Prostate gland (tissue), 2 donors: ENCODE measurements around the gene RAPGEF2. TPM values are rescaled to one million over a fixed set of nuclear protein-coding genes. Genes with fewer than 3 reads are reported as not detected.
"Not testable (repeated sequence)": the region's sequence is repeated elsewhere in the genome, so short reads cannot be mapped to it uniquely, and the experiment has no call there.

Experiments
- DNase-seq: peaks from one replicate; pipeline ENCODE4 v3.0.0-alpha.2; 2019; ENCODE audit warnings: low spot score
- H3K27ac ChIP-seq, 2 donors: fragments of 200-600 bp; sonication (generic); 2 replicates each; pipeline ENCODE4 v1.5.1; 2017 to 2019
- H3K27me3 ChIP-seq: fragments of 200-600 bp; sonication (generic); replicated peaks from 2 replicates; pipeline ENCODE4 v1.5.1; 2019; ENCODE audit not compliant: insufficient read depth
- H3K36me3 ChIP-seq, 2 donors: fragments of 200-600 bp; sonication (generic); 1 replicate in 1 of 2; 2 replicates in 1 of 2; pipeline versions ENCODE4 v1.5.1 to v1.8.1; 2017 to 2019
- H3K4me1 ChIP-seq: fragments of 200-600 bp; sonication (generic); replicated peaks from 2 replicates; pipeline ENCODE4 v1.5.1; 2019
- H3K4me3 ChIP-seq, 2 donors: fragments of 200-600 bp; sonication (generic); 2 replicates each; pipeline ENCODE4 v1.5.1; 2017 to 2019
- H3K9me3 ChIP-seq: fragments of 200-600 bp; sonication (generic); 2 replicates; pipeline ENCODE4 v1.5.1; 2017
- CTCF ChIP-seq, 4 experiments: fragments of 200-600 bp in 2 of 4; fragments of 450-650 bp in 2 of 4; sonication (generic) in 2 of 4; IDR thresholded peaks; 1 replicate in 3 of 4; 2 replicates in 1 of 4; pipeline ENCODE4 v1.5.1; 2016 to 2019; ENCODE audit warnings: antibody characterized with exemption in 4 of 4, mild to moderate bottlenecking in 2 of 4, moderate library complexity in 2 of 4
- POLR2A ChIP-seq: fragments of 450-650 bp; IDR thresholded peaks from one replicate; pipeline ENCODE4 v1.6.1; 2016; ENCODE audit warnings: antibody characterized with exemption, mild to moderate bottlenecking
- POLR2AphosphoS5 ChIP-seq: sonication (generic); formaldehyde crosslinking; IDR thresholded peaks from one replicate; pipeline ENCODE4 v1.6.1; 2017; ENCODE audit warnings: antibody characterized with exemption
- WGBS: methylation state at CpG from one replicate; pipeline ENCODE4 v1.1.5; 2018; 5-methylcytosine and 5-hydroxymethylcytosine counted together
- intact Hi-C: fragments of 100-400 bp; cut with DNase I; formaldehyde crosslinking; loops from one replicate; pipeline ENCODE4 v1.14.2; 2022
- total RNA-seq, 2 donors: library from RNA; depleted of rRNA; stranded (reverse); fragments of >200 nt; gene quantifications; one replicate each; pipeline ENCODE4 v1.1.0, GENCODE V29; 2016

RAPGEF2 gene
- total RNA-seq, 2 donors from 2014 or later = 29.2 to 29.5 TPM

GRCh38 chr4:159307929-159308328 lies 205.1 kb downstream of the RAPGEF2 start:
- intact Hi-C loops = no loop called here
- no peak overlapping the region for H3K27ac ChIP-seq
- 92% methylated on average over 2 of the region's 2 CpGs for WGBS
- no peak overlapping the region for H3K4me3 ChIP-seq
- H3K4me1 ChIP-seq = no peaks in the 10 kb centered on the region
- no peak for DNase-seq
- no peaks in the 10 kb centered on the region for H3K36me3 ChIP-seq
- no peaks in the 10 kb centered on the region for H3K9me3 ChIP-seq
- H3K27me3 ChIP-seq = no peaks in the 10 kb centered on the region
- TF ChIP-seq CTCF (IDR thresholded peaks at IDR 0.05) (no peak), POLR2AphosphoS5 (no peak), POLR2A (no peak)

GRCh38 chr4:159308566-159309340 lies 205.9 kb downstream of the RAPGEF2 start:
- H3K9me3 ChIP-seq = no peaks in the 10 kb centered on the region
- H3K4me3 ChIP-seq = no peak overlapping the region
- H3K36me3 ChIP-seq = no peaks in the 10 kb centered on the region
- no peak for DNase-seq
- intact Hi-C loops = no loop called here
- no peaks in the 10 kb centered on the region for H3K27me3 ChIP-seq
- no peak for TF ChIP-seq CTCF (IDR thresholded peaks at IDR 0.05)
- no peak for TF ChIP-seq POLR2AphosphoS5
- TF ChIP-seq POLR2A = no peak
- WGBS = 76% methylated on average over 4 of the region's 4 CpGs
- H3K4me1 ChIP-seq = no peaks in the 10 kb centered on the region
- H3K27ac ChIP-seq = no peak overlapping the region

- Histone ChIP-seq H3K27ac (no peak overlapping the region), H3K4me1 (no peaks in the 10 kb centered on the region), H3K27me3 (no peaks in the 10 kb centered on the region), H3K9me3 (no peaks in the 10 kb centered on the region), H3K36me3 (no peaks in the 10 kb centered on the region), H3K4me3 (no peak overlapping the region)
- DNase-seq = no peak
- no peak for TF ChIP-seq POLR2A
- TF ChIP-seq POLR2AphosphoS5 = no peak
- TF ChIP-seq CTCF (IDR thresholded peaks at IDR 0.05) = no peak
- intact Hi-C loops = no loop called here
These were observed 209.4 kb downstream of the RAPGEF2 start for GRCh38 chr4:159312236-159312635.

GRCh38 chr4:159315879-159316278 lies 213.0 kb downstream of the RAPGEF2 start:
- H3K4me1 ChIP-seq, H3K27me3 ChIP-seq, H3K36me3 ChIP-seq, H3K27ac ChIP-seq, intact Hi-C loops, DNase-seq, H3K4me3 ChIP-seq, H3K9me3 ChIP-seq: not testable (repeated sequence)
- 91% methylated on average over 12 of the region's 12 CpGs for WGBS

GRCh38 chr4:159317203-159317602 lies 214.3 kb downstream of the RAPGEF2 start:
- DNase-seq = no peak
- no peak overlapping the region for H3K27ac ChIP-seq
- H3K4me3 ChIP-seq = no peak overlapping the region
- TF ChIP-seq CTCF (IDR thresholded peaks at IDR 0.05) = no peak
- no peak for TF ChIP-seq POLR2AphosphoS5
- no peak for TF ChIP-seq POLR2A
- no peaks in the 10 kb centered on the region for H3K27me3 ChIP-seq
- H3K4me1 ChIP-seq = no peaks in the 10 kb centered on the region
- intact Hi-C loops = no loop called here
- no peaks in the 10 kb centered on the region for H3K36me3 ChIP-seq
- H3K9me3 ChIP-seq = no peaks in the 10 kb centered on the region
- WGBS = 97% methylated on average over 5 of the region's 5 CpGs
